GM23338 (cell line): Measurements from ENCODE around the gene RASSF10. TPM values are rescaled to one million over a fixed set of nuclear protein-coding genes. Genes with fewer than 3 reads are reported as not detected.

Experiments
- ATAC-seq: fragments of 200-7000 bp; cut with Tn5 transposase; 3 replicates; pipeline ENCODE4 v1.9.1; 2020
- DNase-seq: peaks from one replicate; pipeline ENCODE4 v3.0.0-alpha.2; 2015; ENCODE audit warnings: low spot score
- H2AFZ ChIP-seq: fragments of 200-600 bp; sonication (generic); 2 replicates; pipeline ENCODE4 v1.8.0; 2016; ENCODE audit warnings: antibody characterized with exemption, mild to moderate bottlenecking, moderate library complexity
- H3F3A ChIP-seq: fragments of 200-600 bp; sonication (generic); replicated peaks from 2 replicates; pipeline ENCODE4 v1.8.0; 2017; ENCODE audit warnings: antibody characterized with exemption, mixed run types, low read depth
- H3K27ac ChIP-seq: fragments of 200-600 bp; sonication (generic); 2 replicates; pipeline ENCODE4 v1.6.1; 2016; ENCODE audit warnings: low read depth
- H3K27me3 ChIP-seq: fragments of 200-600 bp; sonication (generic); 2 replicates; pipeline ENCODE4 v1.8.0; 2016; ENCODE audit warnings: mild to moderate bottlenecking, mixed run types, moderate library complexity; ENCODE audit not compliant: insufficient read depth
- H3K36me3 ChIP-seq: fragments of 200-600 bp; sonication (generic); 2 replicates; pipeline ENCODE4 v1.8.0; 2016; ENCODE audit warnings: mild to moderate bottlenecking; ENCODE audit not compliant: insufficient read depth
- H3K4me1 ChIP-seq: fragments of 200-600 bp; sonication (generic); 2 replicates; pipeline ENCODE4 v1.8.0; 2016; ENCODE audit warnings: mild to moderate bottlenecking, moderate library complexity; ENCODE audit not compliant: insufficient read depth
- H3K4me2 ChIP-seq: fragments of 200-600 bp; sonication (generic); 2 replicates; pipeline ENCODE4 v1.7.1; 2017; ENCODE audit warnings: mixed run types
- H3K4me3 ChIP-seq: fragments of 200-600 bp; sonication (generic); 2 replicates; pipeline ENCODE4 v1.6.1; 2016; ENCODE audit warnings: mixed run types
- H3K79me2 ChIP-seq: fragments of 200-600 bp; sonication (generic); replicated peaks from 2 replicates; pipeline ENCODE4 v1.8.0; 2017; ENCODE audit warnings: mild to moderate bottlenecking; ENCODE audit not compliant: insufficient read depth
- H3K9me2 ChIP-seq: fragments of 200-600 bp; sonication (generic); 2 replicates; pipeline ENCODE4 v1.8.0; 2017; ENCODE audit not compliant: insufficient read depth
- H4K20me1 ChIP-seq: fragments of 200-600 bp; sonication (generic); replicated peaks from 2 replicates; pipeline ENCODE4 v1.8.0; 2017; ENCODE audit warnings: mild to moderate bottlenecking; ENCODE audit not compliant: insufficient read depth
- H3K27ac Mint-ChIP-seq: 2 replicates; pipeline ENCODE4 v1.8.0; 2020; ENCODE audit warnings: inconsistent platforms, mild to moderate bottlenecking, moderate library complexity, mixed read lengths
- H3K27me3 Mint-ChIP-seq: 3 replicates; pipeline ENCODE4 v1.8.0; 2022; ENCODE audit warnings: low read depth, mild to moderate bottlenecking, moderate library complexity, mixed read lengths, inconsistent platforms; ENCODE audit not compliant: insufficient read depth, poor library complexity
- H3K36me3 Mint-ChIP-seq: 3 replicates; pipeline ENCODE4 v1.8.0; 2021; ENCODE audit warnings: low read depth, mild to moderate bottlenecking, inconsistent platforms, moderate library complexity, mixed read lengths
- H3K4me1 Mint-ChIP-seq: 3 replicates; pipeline ENCODE4 v1.8.0; 2020; ENCODE audit warnings: mild to moderate bottlenecking, inconsistent platforms, mixed read lengths
- H3K4me3 Mint-ChIP-seq: 3 replicates; pipeline ENCODE4 v1.8.0; 2021; ENCODE audit warnings: moderate library complexity, mild to moderate bottlenecking, inconsistent platforms, mixed read lengths
- H3K9me3 Mint-ChIP-seq: 3 replicates; pipeline ENCODE4 v1.8.0; 2020; ENCODE audit warnings: moderate library complexity, mild to moderate bottlenecking, inconsistent platforms, mixed read lengths
- CREB1 ChIP-seq: fragments of 250-450 bp; sonication (Bioruptor Pico); IDR thresholded peaks from 2 replicates; pipeline ENCODE4 v1.5.0; 2020; ENCODE audit warnings: low read depth, mild to moderate bottlenecking, moderate library complexity
- EZH2 ChIP-seq: fragments of 200-600 bp; sonication (generic); IDR thresholded peaks from one replicate; pipeline ENCODE4 v1.8.0; 2017; ENCODE audit warnings: antibody characterized with exemption, mild to moderate bottlenecking, low read depth; ENCODE audit not compliant: unreplicated experiment
- EZH2phosphoT487 ChIP-seq: fragments of 200-600 bp; sonication (generic); IDR thresholded peaks from one replicate; pipeline ENCODE4 v1.8.1; 2018; ENCODE audit warnings: antibody characterized with exemption; ENCODE audit not compliant: unreplicated experiment
- JUNB ChIP-seq: IDR thresholded peaks from one replicate; pipeline ENCODE4 v1.6.1; 2016; ENCODE audit warnings: antibody characterized with exemption; ENCODE audit not compliant: unreplicated experiment
- NANOG ChIP-seq: IDR thresholded peaks from 2 replicates; pipeline ENCODE4 v1.6.1; 2016; ENCODE audit warnings: antibody characterized with exemption, borderline replicate concordance
- POLR2AphosphoS5 ChIP-seq: IDR thresholded peaks from 2 replicates; pipeline ENCODE4 v1.6.1; 2016; ENCODE audit warnings: antibody characterized with exemption, low read depth
- STAT1 ChIP-seq: IDR thresholded peaks from one replicate; pipeline ENCODE4 v1.6.1; 2016; ENCODE audit warnings: antibody characterized with exemption; ENCODE audit not compliant: unreplicated experiment
- ZNF114 ChIP-seq: fragments of 250-450 bp; sonication (Bioruptor Pico); IDR thresholded peaks from 2 replicates; pipeline ENCODE4 v1.5.0; 2020; ENCODE audit warnings: mild to moderate bottlenecking, moderate library complexity
- ZNF331 ChIP-seq: fragments of 250-450 bp; sonication (Bioruptor Pico); IDR thresholded peaks from 2 replicates; pipeline ENCODE4 v1.5.0; 2020; ENCODE audit warnings: low read depth, mild to moderate bottlenecking, moderate library complexity
- polyA plus RNA-seq: library from polyadenylated mRNA; unstranded; fragments of >200 nt; fragmentation: Nextera tagmentation; extraction: Ambion mirVana; gene quantifications from 2 replicates; pipeline ENCODE4 v1.2.1, GENCODE V29; 2016
- total RNA-seq: library from RNA; depleted of rRNA; stranded (reverse); fragments of >200 nt; shearing (Covaris generic); gene quantifications from 2 replicates; pipeline ENCODE4 v1.2.3, GENCODE V29; 2014
- TF ChIP-seq, protein P1 (sequence below): IDR thresholded peaks from one replicate; pipeline ENCODE4 v1.6.1; 2018; ENCODE audit warnings: antibody characterized with exemption; ENCODE audit not compliant: unreplicated experiment
- TF ChIP-seq, protein P2 (sequence below): IDR thresholded peaks from 2 replicates; pipeline ENCODE4 v1.6.1; 2016; ENCODE audit warnings: antibody characterized with exemption
- TF ChIP-seq, protein P3 (sequence below), 2 experiments: fragments of 200-600 bp in 1 of 2; sonication (generic) in 1 of 2; conservative IDR thresholded peaks; 2 replicates each; pipeline versions ENCODE4 v1.5.1 to v1.6.1; 2016 to 2017; ENCODE audit warnings: antibody characterized with exemption in 2 of 2, low read depth in 2 of 2, mild to moderate bottlenecking in 2 of 2, moderate library complexity in 1 of 2
- TF ChIP-seq, protein P4 (sequence below): fragments of 250-450 bp; sonication (Bioruptor Pico); IDR thresholded peaks from 2 replicates; pipeline ENCODE4 v1.5.0; 2020; ENCODE audit warnings: mild to moderate bottlenecking, moderate library complexity

Gene RASSF10
- total and polyA plus RNA-seq, 2 experiments from 2014 or later = 0.13 to 1.8 TPM

DNA sequence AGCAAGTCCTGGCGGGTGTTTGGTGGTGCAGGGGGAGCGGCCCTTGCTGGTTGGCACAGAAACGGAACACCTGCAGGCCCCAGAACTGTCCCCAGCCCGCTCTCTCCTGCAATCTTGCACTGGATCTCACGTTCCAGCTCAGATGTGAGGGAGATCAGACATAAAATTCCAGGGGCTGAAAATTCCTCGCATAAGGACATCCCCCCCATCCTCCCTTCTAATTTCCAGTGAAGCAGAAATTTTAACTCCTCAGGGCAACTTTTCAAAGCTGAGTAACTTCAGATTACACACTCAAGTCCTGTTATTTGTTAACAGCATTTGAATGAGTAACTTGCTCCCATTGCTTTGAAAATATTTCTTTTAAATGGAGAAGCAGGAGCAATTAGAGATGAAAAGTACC, 40.3 kb upstream of the RASSF10 start:
- Histone ChIP-seq H3K79me2 (no peaks in the 10 kb centered on the region), H3K4me1 (no peaks in the 10 kb centered on the region), H3K9me2 (no peaks in the 10 kb centered on the region), H3K27me3 (no peaks in the 10 kb centered on the region), H4K20me1 (no peaks in the 10 kb centered on the region), H3K4me3 (no peak overlapping the region), H3K27ac (no peak overlapping the region), H2AFZ (no peak overlapping the region; the same call in 1 of the 2 replicates), H3F3A (no peaks in the 10 kb centered on the region), H3K4me2 (no peak overlapping the region), H3K36me3 (no peaks in the 10 kb centered on the region)
- Mint-ChIP-seq H3K27ac (no peak overlapping the region), H3K4me3 (no peak overlapping the region), H3K9me3 (no peaks in the 10 kb centered on the region), H3K36me3 (no peaks in the 10 kb centered on the region), H3K27me3 (peaks cover 4% of the 10 kb centered on the region), H3K4me1 (no peaks in the 10 kb centered on the region; the same call in 2 of the 3 replicates)
- no peak for ATAC-seq
- DNase-seq = no peak
- TF ChIP-seq EZH2 (no peak), POLR2AphosphoS5 (no peak), STAT1 (no peak), JUNB (no peak), NANOG (no peak), ZNF331 (no peak), ZNF114 (CRISPR knock-in tag) (no peak), CREB1 (CRISPR knock-in tag) (no peak), EZH2phosphoT487 (no peak)
- TF ChIP-seq, protein P1, sequence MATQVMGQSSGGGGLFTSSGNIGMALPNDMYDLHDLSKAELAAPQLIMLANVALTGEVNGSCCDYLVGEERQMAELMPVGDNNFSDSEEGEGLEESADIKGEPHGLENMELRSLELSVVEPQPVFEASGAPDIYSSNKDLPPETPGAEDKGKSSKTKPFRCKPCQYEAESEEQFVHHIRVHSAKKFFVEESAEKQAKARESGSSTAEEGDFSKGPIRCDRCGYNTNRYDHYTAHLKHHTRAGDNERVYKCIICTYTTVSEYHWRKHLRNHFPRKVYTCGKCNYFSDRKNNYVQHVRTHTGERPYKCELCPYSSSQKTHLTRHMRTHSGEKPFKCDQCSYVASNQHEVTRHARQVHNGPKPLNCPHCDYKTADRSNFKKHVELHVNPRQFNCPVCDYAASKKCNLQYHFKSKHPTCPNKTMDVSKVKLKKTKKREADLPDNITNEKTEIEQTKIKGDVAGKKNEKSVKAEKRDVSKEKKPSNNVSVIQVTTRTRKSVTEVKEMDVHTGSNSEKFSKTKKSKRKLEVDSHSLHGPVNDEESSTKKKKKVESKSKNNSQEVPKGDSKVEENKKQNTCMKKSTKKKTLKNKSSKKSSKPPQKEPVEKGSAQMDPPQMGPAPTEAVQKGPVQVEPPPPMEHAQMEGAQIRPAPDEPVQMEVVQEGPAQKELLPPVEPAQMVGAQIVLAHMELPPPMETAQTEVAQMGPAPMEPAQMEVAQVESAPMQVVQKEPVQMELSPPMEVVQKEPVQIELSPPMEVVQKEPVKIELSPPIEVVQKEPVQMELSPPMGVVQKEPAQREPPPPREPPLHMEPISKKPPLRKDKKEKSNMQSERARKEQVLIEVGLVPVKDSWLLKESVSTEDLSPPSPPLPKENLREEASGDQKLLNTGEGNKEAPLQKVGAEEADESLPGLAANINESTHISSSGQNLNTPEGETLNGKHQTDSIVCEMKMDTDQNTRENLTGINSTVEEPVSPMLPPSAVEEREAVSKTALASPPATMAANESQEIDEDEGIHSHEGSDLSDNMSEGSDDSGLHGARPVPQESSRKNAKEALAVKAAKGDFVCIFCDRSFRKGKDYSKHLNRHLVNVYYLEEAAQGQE = no peak
- TF ChIP-seq, protein P2, sequence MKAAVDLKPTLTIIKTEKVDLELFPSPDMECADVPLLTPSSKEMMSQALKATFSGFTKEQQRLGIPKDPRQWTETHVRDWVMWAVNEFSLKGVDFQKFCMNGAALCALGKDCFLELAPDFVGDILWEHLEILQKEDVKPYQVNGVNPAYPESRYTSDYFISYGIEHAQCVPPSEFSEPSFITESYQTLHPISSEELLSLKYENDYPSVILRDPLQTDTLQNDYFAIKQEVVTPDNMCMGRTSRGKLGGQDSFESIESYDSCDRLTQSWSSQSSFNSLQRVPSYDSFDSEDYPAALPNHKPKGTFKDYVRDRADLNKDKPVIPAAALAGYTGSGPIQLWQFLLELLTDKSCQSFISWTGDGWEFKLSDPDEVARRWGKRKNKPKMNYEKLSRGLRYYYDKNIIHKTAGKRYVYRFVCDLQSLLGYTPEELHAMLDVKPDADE = no peak
- TF ChIP-seq, protein P3, sequence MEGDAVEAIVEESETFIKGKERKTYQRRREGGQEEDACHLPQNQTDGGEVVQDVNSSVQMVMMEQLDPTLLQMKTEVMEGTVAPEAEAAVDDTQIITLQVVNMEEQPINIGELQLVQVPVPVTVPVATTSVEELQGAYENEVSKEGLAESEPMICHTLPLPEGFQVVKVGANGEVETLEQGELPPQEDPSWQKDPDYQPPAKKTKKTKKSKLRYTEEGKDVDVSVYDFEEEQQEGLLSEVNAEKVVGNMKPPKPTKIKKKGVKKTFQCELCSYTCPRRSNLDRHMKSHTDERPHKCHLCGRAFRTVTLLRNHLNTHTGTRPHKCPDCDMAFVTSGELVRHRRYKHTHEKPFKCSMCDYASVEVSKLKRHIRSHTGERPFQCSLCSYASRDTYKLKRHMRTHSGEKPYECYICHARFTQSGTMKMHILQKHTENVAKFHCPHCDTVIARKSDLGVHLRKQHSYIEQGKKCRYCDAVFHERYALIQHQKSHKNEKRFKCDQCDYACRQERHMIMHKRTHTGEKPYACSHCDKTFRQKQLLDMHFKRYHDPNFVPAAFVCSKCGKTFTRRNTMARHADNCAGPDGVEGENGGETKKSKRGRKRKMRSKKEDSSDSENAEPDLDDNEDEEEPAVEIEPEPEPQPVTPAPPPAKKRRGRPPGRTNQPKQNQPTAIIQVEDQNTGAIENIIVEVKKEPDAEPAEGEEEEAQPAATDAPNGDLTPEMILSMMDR (conservative IDR thresholded peaks at IDR 0.05; ENCODE audit: low read depth in 2 of 2) = no peak
- TF ChIP-seq, protein P4, sequence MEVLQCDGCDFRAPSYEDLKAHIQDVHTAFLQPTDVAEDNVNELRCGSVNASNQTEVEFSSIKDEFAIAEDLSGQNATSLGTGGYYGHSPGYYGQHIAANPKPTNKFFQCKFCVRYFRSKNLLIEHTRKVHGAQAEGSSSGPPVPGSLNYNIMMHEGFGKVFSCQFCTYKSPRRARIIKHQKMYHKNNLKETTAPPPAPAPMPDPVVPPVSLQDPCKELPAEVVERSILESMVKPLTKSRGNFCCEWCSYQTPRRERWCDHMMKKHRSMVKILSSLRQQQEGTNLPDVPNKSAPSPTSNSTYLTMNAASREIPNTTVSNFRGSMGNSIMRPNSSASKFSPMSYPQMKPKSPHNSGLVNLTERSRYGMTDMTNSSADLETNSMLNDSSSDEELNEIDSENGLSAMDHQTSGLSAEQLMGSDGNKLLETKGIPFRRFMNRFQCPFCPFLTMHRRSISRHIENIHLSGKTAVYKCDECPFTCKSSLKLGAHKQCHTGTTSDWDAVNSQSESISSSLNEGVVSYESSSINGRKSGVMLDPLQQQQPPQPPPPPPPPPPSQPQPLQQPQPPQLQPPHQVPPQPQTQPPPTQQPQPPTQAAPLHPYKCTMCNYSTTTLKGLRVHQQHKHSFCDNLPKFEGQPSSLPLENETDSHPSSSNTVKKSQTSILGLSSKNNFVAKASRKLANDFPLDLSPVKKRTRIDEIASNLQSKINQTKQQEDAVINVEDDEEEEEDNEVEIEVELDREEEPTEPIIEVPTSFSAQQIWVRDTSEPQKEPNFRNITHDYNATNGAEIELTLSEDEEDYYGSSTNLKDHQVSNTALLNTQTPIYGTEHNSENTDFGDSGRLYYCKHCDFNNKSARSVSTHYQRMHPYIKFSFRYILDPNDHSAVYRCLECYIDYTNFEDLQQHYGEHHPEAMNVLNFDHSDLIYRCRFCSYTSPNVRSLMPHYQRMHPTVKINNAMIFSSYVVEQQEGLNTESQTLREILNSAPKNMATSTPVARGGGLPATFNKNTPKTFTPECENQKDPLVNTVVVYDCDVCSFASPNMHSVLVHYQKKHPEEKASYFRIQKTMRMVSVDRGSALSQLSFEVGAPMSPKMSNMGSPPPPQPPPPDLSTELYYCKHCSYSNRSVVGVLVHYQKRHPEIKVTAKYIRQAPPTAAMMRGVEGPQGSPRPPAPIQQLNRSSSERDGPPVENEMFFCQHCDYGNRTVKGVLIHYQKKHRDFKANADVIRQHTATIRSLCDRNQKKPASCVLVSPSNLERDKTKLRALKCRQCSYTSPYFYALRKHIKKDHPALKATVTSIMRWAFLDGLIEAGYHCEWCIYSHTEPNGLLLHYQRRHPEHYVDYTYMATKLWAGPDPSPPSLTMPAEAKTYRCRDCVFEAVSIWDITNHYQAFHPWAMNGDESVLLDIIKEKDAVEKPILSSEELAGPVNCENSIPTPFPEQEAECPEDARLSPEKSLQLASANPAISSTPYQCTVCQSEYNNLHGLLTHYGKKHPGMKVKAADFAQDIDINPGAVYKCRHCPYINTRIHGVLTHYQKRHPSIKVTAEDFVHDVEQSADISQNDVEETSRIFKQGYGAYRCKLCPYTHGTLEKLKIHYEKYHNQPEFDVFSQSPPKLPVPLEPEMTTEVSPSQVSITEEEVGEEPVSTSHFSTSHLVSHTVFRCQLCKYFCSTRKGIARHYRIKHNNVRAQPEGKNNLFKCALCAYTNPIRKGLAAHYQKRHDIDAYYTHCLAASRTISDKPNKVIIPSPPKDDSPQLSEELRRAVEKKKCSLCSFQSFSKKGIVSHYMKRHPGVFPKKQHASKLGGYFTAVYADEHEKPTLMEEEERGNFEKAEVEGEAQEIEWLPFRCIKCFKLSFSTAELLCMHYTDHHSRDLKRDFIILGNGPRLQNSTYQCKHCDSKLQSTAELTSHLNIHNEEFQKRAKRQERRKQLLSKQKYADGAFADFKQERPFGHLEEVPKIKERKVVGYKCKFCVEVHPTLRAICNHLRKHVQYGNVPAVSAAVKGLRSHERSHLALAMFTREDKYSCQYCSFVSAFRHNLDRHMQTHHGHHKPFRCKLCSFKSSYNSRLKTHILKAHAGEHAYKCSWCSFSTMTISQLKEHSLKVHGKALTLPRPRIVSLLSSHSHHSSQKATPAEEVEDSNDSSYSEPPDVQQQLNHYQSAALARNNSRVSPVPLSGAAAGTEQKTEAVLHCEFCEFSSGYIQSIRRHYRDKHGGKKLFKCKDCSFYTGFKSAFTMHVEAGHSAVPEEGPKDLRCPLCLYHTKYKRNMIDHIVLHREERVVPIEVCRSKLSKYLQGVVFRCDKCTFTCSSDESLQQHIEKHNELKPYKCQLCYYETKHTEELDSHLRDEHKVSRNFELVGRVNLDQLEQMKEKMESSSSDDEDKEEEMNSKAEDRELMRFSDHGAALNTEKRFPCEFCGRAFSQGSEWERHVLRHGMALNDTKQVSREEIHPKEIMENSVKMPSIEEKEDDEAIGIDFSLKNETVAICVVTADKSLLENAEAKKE (CRISPR knock-in tag) = no peak
